Astrocyte (in vitro differentiated cells and primary cell): ENCODE results near the gene HES3. TPM values are rescaled to one million over a fixed set of nuclear protein-coding genes. Genes with fewer than 3 reads are reported as not detected.

ENCODE experiments used
- DNase-seq: peaks from one replicate; pipeline ENCODE4 v3.0.0-alpha.2; 2010; ENCODE audit warnings: low read depth
- FAIRE-seq: peaks from 2 replicates; lab custom pipeline; 2011; peaks lifted over from hg19 to GRCh38; lab: Jason Lieb, UNC
- H2AFZ ChIP-seq: 2 replicates; pipeline ENCODE4 v1.6.0; 2012; ENCODE audit warnings: low read depth, low read length, inconsistent platforms
- H3K27ac ChIP-seq: 2 replicates; pipeline ENCODE4 v1.5.1; 2011; ENCODE audit warnings: low read depth, low read length, inconsistent platforms
- H3K27me3 ChIP-seq: 2 replicates; pipeline ENCODE4 v1.6.0; 2011; ENCODE audit warnings: low read length, inconsistent platforms; ENCODE audit not compliant: insufficient read depth
- H3K36me3 ChIP-seq: 2 replicates; pipeline ENCODE4 v1.5.1; 2011; ENCODE audit warnings: low read length, inconsistent platforms; ENCODE audit not compliant: insufficient read depth
- H3K4me1 ChIP-seq: 2 replicates; pipeline ENCODE4 v1.5.1; 2011; ENCODE audit warnings: low read length, inconsistent platforms; ENCODE audit not compliant: insufficient read depth
- H3K4me2 ChIP-seq: 2 replicates; pipeline ENCODE4 v1.6.0; 2012; ENCODE audit warnings: low read length, inconsistent platforms
- H3K4me3 ChIP-seq: 2 replicates; pipeline ENCODE4 v1.5.1; 2011; ENCODE audit warnings: low read depth, mild to moderate bottlenecking, low read length, inconsistent platforms; ENCODE audit not compliant: insufficient read depth
- H3K79me2 ChIP-seq: 2 replicates; pipeline ENCODE4 v1.6.0; 2012; ENCODE audit warnings: mild to moderate bottlenecking, low read length, inconsistent platforms; ENCODE audit not compliant: insufficient read depth
- H3K9ac ChIP-seq: 2 replicates; pipeline ENCODE4 v1.6.0; 2012; ENCODE audit warnings: mild to moderate bottlenecking, low read length, inconsistent platforms
- H3K9me3 ChIP-seq: 2 replicates; pipeline ENCODE4 v1.5.1; 2012; ENCODE audit warnings: low read depth, mild to moderate bottlenecking, low read length, inconsistent platforms; ENCODE audit not compliant: insufficient read depth
- H4K20me1 ChIP-seq: 2 replicates; pipeline ENCODE4 v1.6.0; 2012; ENCODE audit warnings: low read length, inconsistent platforms; ENCODE audit not compliant: insufficient read depth
- H3K27ac Mint-ChIP-seq: one replicate; pipeline ENCODE4 v1.8.0; 2021; ENCODE audit warnings: mild to moderate bottlenecking, mixed read lengths; ENCODE audit not compliant: unreplicated experiment
- H3K27me3 Mint-ChIP-seq: one replicate; pipeline ENCODE4 v1.8.0; 2021; ENCODE audit warnings: low read depth, mixed read lengths; ENCODE audit not compliant: unreplicated experiment
- H3K36me3 Mint-ChIP-seq: one replicate; pipeline ENCODE4 v1.8.0; 2021; ENCODE audit warnings: low read depth, mixed read lengths; ENCODE audit not compliant: unreplicated experiment
- H3K4me1 Mint-ChIP-seq: one replicate; pipeline ENCODE4 v1.8.0; 2021; ENCODE audit warnings: low read depth, mixed read lengths; ENCODE audit not compliant: unreplicated experiment
- H3K4me3 Mint-ChIP-seq: one replicate; pipeline ENCODE4 v1.8.0; 2021; ENCODE audit warnings: mild to moderate bottlenecking, moderate library complexity, mixed read lengths; ENCODE audit not compliant: unreplicated experiment
- H3K9me3 Mint-ChIP-seq: one replicate; pipeline ENCODE4 v1.8.0; 2021; ENCODE audit warnings: mild to moderate bottlenecking, mixed read lengths; ENCODE audit not compliant: unreplicated experiment
- CTCF ChIP-seq: IDR thresholded peaks from 2 replicates; pipeline ENCODE4 v1.5.1; 2011; ENCODE audit warnings: low read depth, mild to moderate bottlenecking, inconsistent platforms, low read length, moderate library complexity; ENCODE audit not compliant: insufficient read depth
- EZH2 ChIP-seq: IDR thresholded peaks from 2 replicates; pipeline ENCODE4 v1.6.1; 2012; ENCODE audit warnings: mild to moderate bottlenecking, low read length, inconsistent platforms; ENCODE audit not compliant: insufficient read depth
- total RNA-seq: library from RNA; stranded (reverse); gene quantifications from 2 replicates; pipeline ENCODE4 v1.2.1, GENCODE V29; 2021

Gene HES3
- total RNA-seq, 1 donor from 2014 or later, result not detected

- Mint-ChIP-seq H3K4me3 (no peak overlapping the region), H3K27ac (no peak overlapping the region), H3K4me1 (peaks cover 15% of the 10 kb centered on the region), H3K9me3 (no peaks in the 10 kb centered on the region), H3K27me3 (no peaks in the 10 kb centered on the region), H3K36me3 (no peaks in the 10 kb centered on the region)
- Histone ChIP-seq H3K36me3 (no peaks in the 10 kb centered on the region), H3K79me2 (no peaks in the 10 kb centered on the region), H2AFZ (no peak overlapping the region), H3K9ac (no peak overlapping the region), H3K4me2 (no peak overlapping the region), H3K4me1 (peaks cover 18% of the 10 kb centered on the region), H3K9me3 (no peaks in the 10 kb centered on the region), H4K20me1 (peaks cover 21% of the 10 kb centered on the region), H3K4me3 (no peak overlapping the region), H3K27me3 (no peaks in the 10 kb centered on the region), H3K27ac (no peak overlapping the region)
- no peak for DNase-seq
- no peak for TF ChIP-seq CTCF
- TF ChIP-seq EZH2, result no peak
- FAIRE-seq, result no peak
Observed at GRCh38 chr1:6266641-6267040, 22.7 kb downstream of the HES3 start.

DNA sequence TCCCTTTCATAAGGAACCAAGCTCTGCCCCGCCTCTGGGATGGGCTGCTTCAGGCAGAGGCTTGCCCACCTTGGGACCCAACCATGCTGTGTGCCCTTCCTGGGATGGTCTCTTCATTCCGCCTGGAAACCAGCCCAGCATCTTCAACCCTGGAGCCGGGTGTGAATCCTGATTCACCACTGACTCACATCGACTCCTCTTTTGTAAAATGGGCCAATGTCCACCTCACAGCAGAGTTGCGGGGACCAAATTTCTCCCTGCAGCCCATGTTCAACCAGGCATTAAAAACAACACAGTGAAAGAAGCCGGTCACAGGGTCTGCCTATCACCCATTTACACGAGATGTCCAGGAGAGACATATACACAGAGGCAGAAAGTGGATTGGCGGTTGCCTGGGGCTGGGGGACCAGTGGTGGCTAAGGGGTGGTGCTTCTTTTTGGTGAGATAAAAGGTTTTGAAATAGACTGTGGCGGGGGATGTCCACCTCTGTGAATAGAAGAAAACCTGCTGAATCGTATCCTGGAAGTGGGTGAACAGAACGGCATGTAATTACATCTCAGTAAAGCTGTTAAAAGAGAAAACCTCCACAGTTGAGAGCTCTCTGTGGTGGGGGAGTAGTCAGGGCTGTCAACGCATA lies 23.8 kb downstream of the HES3 start:
- H3K9me3 ChIP-seq, result no peaks in the 10 kb centered on the region
- FAIRE-seq (no peak), DNase-seq (peak; percentile 47)
- H3K79me2 ChIP-seq, result no peaks in the 10 kb centered on the region
- no peak overlapping the region for H3K9ac ChIP-seq
- no peaks in the 10 kb centered on the region for H3K27me3 ChIP-seq
- H3K4me3 Mint-ChIP-seq, result no peak overlapping the region
- peak overlapping the region; percentile 43 for H3K4me2 ChIP-seq
- H3K27ac ChIP-seq, result no peak overlapping the region
- H3K4me1 ChIP-seq, result peaks cover 30% of the 10 kb centered on the region
- no peak overlapping the region for H3K4me3 ChIP-seq
- no peak for TF ChIP-seq EZH2
- TF ChIP-seq CTCF, result no peak
- no peaks in the 10 kb centered on the region for H3K27me3 Mint-ChIP-seq
- no peak overlapping the region for H3K27ac Mint-ChIP-seq
- H3K4me1 Mint-ChIP-seq, result peaks cover 26% of the 10 kb centered on the region
- H3K36me3 Mint-ChIP-seq, result no peaks in the 10 kb centered on the region
- H2AFZ ChIP-seq, result no peak overlapping the region
- peaks cover 24% of the 10 kb centered on the region for H4K20me1 ChIP-seq
- no peaks in the 10 kb centered on the region for H3K9me3 Mint-ChIP-seq
- H3K36me3 ChIP-seq, result no peaks in the 10 kb centered on the region

- peaks cover 32% of the 10 kb centered on the region for H3K4me1 Mint-ChIP-seq
- no peaks in the 10 kb centered on the region for H3K79me2 ChIP-seq
- FAIRE-seq, result no peak
Observed at GRCh38 chr1:6268415-6268814, 24.4 kb downstream of the HES3 start.

More at GRCh38 chr1:6268415-6268814, 24.4 kb downstream of the HES3 start:
- Mint-ChIP-seq H3K36me3 (no peaks in the 10 kb centered on the region), H3K27me3 (no peaks in the 10 kb centered on the region), H3K4me3 (no peak overlapping the region), H3K27ac (no peak overlapping the region), H3K9me3 (no peaks in the 10 kb centered on the region)
- H3K36me3 ChIP-seq, result no peaks in the 10 kb centered on the region
- H4K20me1 ChIP-seq, result peaks cover 28% of the 10 kb centered on the region
- no peak overlapping the region for H3K9ac ChIP-seq
- H3K4me2 ChIP-seq, result no peak overlapping the region
- DNase-seq, result no peak
- H3K27me3 ChIP-seq, result no peaks in the 10 kb centered on the region
- H2AFZ ChIP-seq, result no peak overlapping the region
- H3K4me1 ChIP-seq, result peaks cover 32% of the 10 kb centered on the region
- H3K27ac ChIP-seq, result no peak overlapping the region
- TF ChIP-seq EZH2 (no peak), CTCF (no peak)
- H3K4me3 ChIP-seq, result no peak overlapping the region
- H3K9me3 ChIP-seq, result no peaks in the 10 kb centered on the region
